MCF 10A (cell line): ENCODE results near the gene TBC1D22B. TPM values are rescaled to one million over a fixed set of nuclear protein-coding genes. Genes with fewer than 3 reads are reported as not detected.

Experiments used
- BruUV-seq: library from RNA; stranded (reverse); fragments of 400-500 nt; replicated peaks from 2 replicates; lab custom pipeline; 2021; lab: Mats Ljungman, UMichigan
- CTCF ChIA-PET: fragments of 300-600 bp; sonication (Branson Sonifier 250); formaldehyde crosslinking; extraction: SDS; loops from one replicate; lab custom pipeline; 2021; ENCODE audit warnings: antibody characterized with exemption, inconsistent platforms; lab: Yijun Ruan, JAX
- POLR2A ChIA-PET: fragments of 300-600, 350-650 bp; sonication (Branson Sonifier 250); formaldehyde crosslinking; extraction: SDS; loops from one replicate; lab custom pipeline; 2020; ENCODE audit warnings: antibody characterized with exemption, inconsistent platforms; lab: Yijun Ruan, JAX
- DNase-seq: peaks from one replicate; pipeline ENCODE4 v3.0.0-alpha.2; 2018; ENCODE audit not compliant: unreplicated experiment
- H3K27ac Mint-ChIP-seq: one replicate; pipeline ENCODE4 v1.8.0; 2022; ENCODE audit warnings: mild to moderate bottlenecking, low read depth, mixed read lengths; ENCODE audit not compliant: unreplicated experiment
- H3K27me3 Mint-ChIP-seq: one replicate; pipeline ENCODE4 v1.8.0; 2022; ENCODE audit warnings: mixed read lengths; ENCODE audit not compliant: insufficient read depth, unreplicated experiment
- H3K36me3 Mint-ChIP-seq: one replicate; pipeline ENCODE4 v1.8.0; 2022; ENCODE audit warnings: mild to moderate bottlenecking, moderate library complexity, mixed read lengths; ENCODE audit not compliant: insufficient read depth, unreplicated experiment
- H3K4me1 Mint-ChIP-seq: one replicate; pipeline ENCODE4 v1.8.0; 2022; ENCODE audit warnings: mixed read lengths; ENCODE audit not compliant: insufficient read depth, unreplicated experiment
- H3K4me3 Mint-ChIP-seq: one replicate; pipeline ENCODE4 v1.8.0; 2022; ENCODE audit warnings: mild to moderate bottlenecking, moderate library complexity, mixed read lengths; ENCODE audit not compliant: unreplicated experiment
- H3K9me3 Mint-ChIP-seq: one replicate; pipeline ENCODE4 v1.8.0; 2022; ENCODE audit warnings: mixed read lengths; ENCODE audit not compliant: unreplicated experiment
- CTCF ChIP-seq: fragments of 200-600 bp; IDR thresholded peaks from one replicate; pipeline ENCODE4 v1.8.0; 2022; ENCODE audit warnings: antibody characterized with exemption, mild to moderate bottlenecking; ENCODE audit not compliant: unreplicated experiment
- intact Hi-C: fragments of 100-400 bp; cut with micrococcal nuclease; formaldehyde crosslinking; loops from 2 replicates; pipeline ENCODE4 v1.14.1; 2022
- total RNA-seq: library from RNA; stranded (reverse); gene quantifications from 2 replicates; pipeline ENCODE4 v1.2.3, GENCODE V29; 2022

TBC1D22B gene
- total RNA-seq, 1 experiment from 2014 or later, result 12.9 TPM

- Mint-ChIP-seq H3K36me3 (peaks cover 24% of the 10 kb centered on the region), H3K27me3 (no peaks in the 10 kb centered on the region), H3K27ac (no peak overlapping the region), H3K4me3 (no peak overlapping the region), H3K9me3 (no peaks in the 10 kb centered on the region), H3K4me1 (no peaks in the 10 kb centered on the region)
- intact Hi-C loops, result no loop called here
- CTCF ChIA-PET, result interaction anchor here (0.6 kb wide), 3 partner anchors 22 to 1365 kb away, joined by 3 read pairs; no protein-coding TSS in a partner anchor
- no TSS peak for BruUV-seq
- DNase-seq, result no peak
- POLR2A ChIA-PET, result interaction anchor here (0.6 kb wide), 1 partner anchor 12 kb away, joined by 3 read pairs; no protein-coding TSS in a partner anchor
- no peak for TF ChIP-seq CTCF
Observed at GRCh38 chr6:37308069-37308815, 50.7 kb downstream of the TBC1D22B start.

DNA sequence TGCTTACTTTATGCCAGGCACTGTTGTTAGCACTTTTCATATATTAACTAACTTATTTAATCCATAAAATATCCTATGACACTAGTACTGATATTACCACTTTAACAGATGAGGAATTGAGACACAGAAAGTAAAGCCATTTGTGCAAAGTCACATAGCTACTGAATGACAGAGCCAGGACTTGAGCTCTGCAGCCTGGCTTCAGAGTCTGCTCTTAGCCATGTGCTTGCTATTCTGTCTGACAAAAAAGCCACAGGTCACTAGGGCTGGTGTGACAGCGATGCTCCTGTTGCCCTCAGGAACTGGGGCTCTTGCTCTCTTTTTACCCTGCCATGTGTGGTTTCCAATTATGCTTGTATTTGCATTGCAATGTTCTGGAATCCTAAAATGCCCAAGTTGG lies 51.5 kb downstream of the TBC1D22B start:
- BruUV-seq, result no TSS peak

DNA sequence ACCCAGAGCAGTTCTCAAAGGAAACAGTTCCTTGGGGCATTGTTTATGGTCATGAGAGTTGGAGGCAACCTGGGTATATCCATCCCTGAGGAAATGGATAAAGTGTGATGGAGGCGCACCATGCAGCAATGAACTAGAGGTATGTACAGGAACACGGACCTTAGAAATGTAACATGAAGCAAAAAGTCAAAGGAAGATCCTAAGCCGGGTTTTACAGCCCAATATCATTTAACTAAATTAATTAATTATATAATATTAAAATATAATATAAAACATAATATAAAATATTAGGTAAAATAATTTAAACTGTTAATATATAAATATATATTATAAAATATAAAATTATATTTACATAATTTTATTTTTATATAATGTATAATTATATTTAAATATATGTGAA lies 52.1 kb downstream of the TBC1D22B start:
- no peak for DNase-seq
- H3K36me3 Mint-ChIP-seq, result peaks cover 20% of the 10 kb centered on the region
- intact Hi-C loops, result no loop called here
- H3K9me3 Mint-ChIP-seq, result no peaks in the 10 kb centered on the region
- H3K4me1 Mint-ChIP-seq, result no peaks in the 10 kb centered on the region
- H3K27me3 Mint-ChIP-seq, result no peaks in the 10 kb centered on the region
- TF ChIP-seq CTCF, result no peak
- ChIA-PET POLR2A (interaction anchor here (0.6 kb wide), 1 partner anchor 14 kb away, joined by 3 read pairs; no protein-coding TSS in a partner anchor), CTCF (interaction anchor here (8.7 kb wide), 1 partner anchor 15 kb away, joined by 62 read pairs; no protein-coding TSS in a partner anchor)
- BruUV-seq, result no TSS peak
- no peak overlapping the region for H3K4me3 Mint-ChIP-seq
- no peak overlapping the region for H3K27ac Mint-ChIP-seq

More for the DNA sequence above, 51.5 kb downstream of the TBC1D22B start:
- peaks cover 19% of the 10 kb centered on the region for H3K36me3 Mint-ChIP-seq
- H3K4me3 Mint-ChIP-seq, result no peak overlapping the region
- POLR2A ChIA-PET, result interaction anchor here (0.6 kb wide), 1 partner anchor 11 kb away, joined by 3 read pairs; no protein-coding TSS in a partner anchor
- CTCF ChIA-PET, result interaction anchor here (0.6 to 8.7 kb wide), 2 partner anchors 16 to 1364 kb away, joined by 3 to 62 read pairs; no protein-coding TSS in a partner anchor
- intact Hi-C loops, result no loop called here
- no peak for TF ChIP-seq CTCF
- no peak for DNase-seq
- no peaks in the 10 kb centered on the region for H3K9me3 Mint-ChIP-seq
- H3K4me1 Mint-ChIP-seq, result no peaks in the 10 kb centered on the region
- H3K27me3 Mint-ChIP-seq, result no peaks in the 10 kb centered on the region
- no peak overlapping the region for H3K27ac Mint-ChIP-seq

DNA sequence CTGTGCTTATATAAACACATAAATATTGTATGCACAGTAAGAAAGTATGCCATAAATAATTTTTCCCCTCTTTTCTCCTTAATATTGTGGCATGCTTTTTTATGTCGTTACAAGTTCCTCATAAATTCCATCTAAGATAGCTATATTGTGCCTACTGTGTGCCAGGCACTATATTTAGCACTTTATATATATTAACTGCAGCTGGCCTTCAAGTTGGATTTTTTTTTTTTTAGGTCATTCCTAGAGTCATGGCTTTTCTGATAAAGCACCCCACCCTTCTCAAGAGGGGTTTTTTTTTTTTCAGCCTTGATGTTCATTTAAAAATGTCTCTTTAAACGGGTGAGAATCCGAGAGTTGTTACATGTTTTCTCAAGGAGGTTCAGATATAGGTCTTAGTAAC lies 53.4 kb downstream of the TBC1D22B start:
- BruUV-seq, result no TSS peak
- Mint-ChIP-seq H3K4me1 (no peaks in the 10 kb centered on the region), H3K27ac (no peak overlapping the region), H3K9me3 (no peaks in the 10 kb centered on the region), H3K27me3 (no peaks in the 10 kb centered on the region), H3K4me3 (no peak overlapping the region), H3K36me3 (peaks cover 20% of the 10 kb centered on the region)
- CTCF ChIA-PET, result interaction anchor here (0.9 to 8.7 kb wide), 2 partner anchors 14 to 381 kb away, joined by 4 to 62 read pairs; no protein-coding TSS in a partner anchor
- POLR2A ChIA-PET, result interaction anchor here (0.6 to 1.0 kb wide), 2 partner anchors 9 to 694 kb away, joined by 3 to 7 read pairs; no protein-coding TSS in a partner anchor
- intact Hi-C loops, result no loop called here
- no peak for TF ChIP-seq CTCF
- DNase-seq, result no peak
